Measurements from ENCODE around the gene RBFOX1.

GRCh38 chr16:7420079-7420478, 87.4 kb downstream of the RBFOX1 start:
- TF ChIP-seq EZH2 (IDR thresholded peaks at IDR 0.05) (no peak), POLR2AphosphoS5 (IDR thresholded peaks at IDR 0.05; ENCODE audit: borderline replicate concordance, low read depth, low read length) (no peak)
